RKO (cell line): ENCODE data around the gene CCDC192.
"Not testable (repeated sequence)": the region's sequence is repeated elsewhere in the genome, so short reads cannot be mapped to it uniquely, and the experiment has no call there.

ENCODE experiments used
- DNase-seq: peaks from one replicate; pipeline ENCODE4 v3.0.0-alpha.2; 2016; ENCODE audit warnings: low spot score

CCDC192 gene

DNA sequence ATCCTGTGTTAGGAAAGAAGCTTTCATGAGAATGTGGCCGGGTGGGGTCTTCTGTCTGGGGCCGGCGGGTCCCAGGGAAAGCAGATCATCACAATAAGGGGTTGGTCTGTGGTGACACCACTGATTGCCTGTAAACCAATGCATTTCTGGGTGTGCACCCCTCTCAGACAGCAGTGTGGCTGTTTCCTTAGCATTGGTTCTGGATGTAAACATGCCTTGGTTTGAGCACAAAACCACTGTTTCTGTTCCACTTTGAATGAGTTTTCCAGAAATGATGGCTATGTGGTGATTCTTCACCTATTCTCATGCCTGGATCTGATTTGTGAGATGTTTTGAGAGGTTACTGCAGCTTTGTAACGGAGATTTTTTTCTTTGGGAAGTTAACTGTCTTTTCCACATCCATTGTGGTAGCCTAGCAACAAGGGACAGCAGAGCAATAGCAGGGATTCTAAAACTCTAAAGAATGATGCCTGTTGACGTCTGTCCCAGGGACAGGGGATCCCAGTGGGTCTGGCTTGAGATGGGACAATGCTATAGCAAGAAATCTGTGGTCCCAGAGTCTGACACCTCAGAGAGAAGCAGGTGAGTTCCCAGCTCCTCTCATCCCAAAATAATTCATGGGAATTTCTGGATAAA, at the start of gene CCDC192:
TSS of gene CCDC192 (plus strand) at position 466 of the 636 bp plus-strand sequence. CDS start at position 521, 55 bp downstream.
- DNase-seq: no peak

GRCh38 chr5:127656825-127657224, 46.4 kb upstream of the CCDC192 start:
- no peak for DNase-seq

GRCh38 chr5:127660047-127660733, 43.0 kb upstream of the CCDC192 start:
- DNase-seq: no peak

DNA sequence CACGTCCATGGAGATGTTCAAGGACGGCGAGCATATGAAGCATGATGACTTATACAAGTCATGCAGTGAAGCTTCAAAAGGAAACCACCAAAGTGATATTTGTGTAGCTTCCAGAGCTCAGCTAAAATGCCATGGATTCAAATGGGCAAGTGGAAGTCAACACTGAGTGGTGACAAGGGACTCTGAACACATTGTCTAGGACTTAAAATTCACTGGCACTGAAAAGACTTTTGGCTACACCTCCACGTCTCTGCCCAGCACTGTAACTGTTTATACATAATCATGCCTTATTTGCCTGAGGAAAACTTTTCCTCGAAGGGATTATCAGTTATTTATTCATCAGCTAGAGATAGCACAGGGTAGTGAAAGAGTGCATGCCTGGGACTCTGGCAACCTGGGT, 39.1 kb upstream of the CCDC192 start:
- no peak for DNase-seq

DNA sequence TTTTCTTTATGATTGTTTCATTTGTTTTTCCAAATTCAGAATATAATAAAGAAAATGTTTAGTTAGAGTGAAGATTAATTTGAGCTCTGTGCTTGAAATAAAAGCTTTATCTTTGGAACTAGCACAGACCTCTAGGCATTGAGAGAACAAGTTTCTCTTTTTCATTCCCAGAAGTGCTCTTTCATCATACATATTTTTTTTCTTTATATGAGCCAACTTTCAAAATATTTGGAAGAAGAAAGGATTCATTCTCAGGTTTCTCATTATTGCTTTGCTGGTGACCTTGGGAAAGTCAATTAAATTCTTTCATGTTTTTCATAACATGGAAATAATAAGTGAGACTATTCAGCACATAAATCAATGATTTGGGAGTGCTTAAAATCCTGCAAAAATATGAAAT, 37.5 kb upstream of the CCDC192 start:
- DNase-seq: no peak

DNA sequence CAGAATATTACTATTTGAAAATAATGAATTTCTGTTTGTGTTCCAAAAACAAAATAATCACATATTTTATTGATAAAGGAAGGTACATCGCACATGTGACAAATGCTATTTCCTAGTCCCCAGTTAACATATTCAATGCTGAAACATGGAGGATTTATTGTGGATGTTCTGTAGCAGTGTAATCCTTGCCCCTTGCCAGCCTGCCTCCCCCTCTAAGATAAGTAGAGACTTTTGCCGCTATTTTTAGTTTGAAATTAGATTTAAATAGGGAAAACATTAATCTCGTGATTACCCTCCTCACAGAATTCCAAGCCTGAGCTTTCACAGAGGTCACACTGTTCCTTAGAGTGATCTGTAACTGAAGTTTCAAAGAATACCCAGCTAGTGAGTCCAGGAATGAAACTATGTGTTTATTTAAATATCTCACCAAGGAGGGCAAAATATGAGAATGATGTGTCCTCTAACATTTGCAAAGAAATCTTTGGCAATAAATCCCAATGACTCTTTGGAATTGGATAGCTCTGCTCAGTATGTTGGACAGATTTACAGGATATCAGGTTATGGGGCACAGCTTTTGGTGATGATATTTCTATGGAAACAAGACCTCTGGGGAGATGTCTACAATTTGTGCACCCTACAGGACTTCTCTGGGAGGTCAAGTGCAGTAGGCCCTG, 37.0 kb upstream of the CCDC192 start:
- DNase-seq: no peak

DNA sequence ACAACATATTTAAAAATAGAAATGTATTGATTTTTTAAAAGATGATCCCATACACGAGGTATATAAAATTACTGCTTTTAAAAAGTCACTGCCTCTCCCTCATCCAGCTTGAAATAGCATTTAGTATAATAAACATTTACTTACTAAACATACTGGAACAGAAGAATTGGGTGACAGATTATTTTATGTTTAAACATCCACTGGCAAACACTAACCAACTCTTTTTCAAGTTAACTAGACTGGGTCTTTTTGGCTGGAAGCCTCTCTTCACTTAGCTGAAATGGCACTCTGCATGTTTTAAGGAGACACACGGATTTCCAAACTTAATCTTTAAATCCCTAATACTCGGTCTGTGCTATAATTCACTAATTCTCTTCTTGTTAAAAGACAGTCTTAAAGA, 35.3 kb upstream of the CCDC192 start:
- no peak for DNase-seq

- DNase-seq: no peak
Measured at GRCh38 chr5:127671218-127671617, 32.0 kb upstream of the CCDC192 start.

DNA sequence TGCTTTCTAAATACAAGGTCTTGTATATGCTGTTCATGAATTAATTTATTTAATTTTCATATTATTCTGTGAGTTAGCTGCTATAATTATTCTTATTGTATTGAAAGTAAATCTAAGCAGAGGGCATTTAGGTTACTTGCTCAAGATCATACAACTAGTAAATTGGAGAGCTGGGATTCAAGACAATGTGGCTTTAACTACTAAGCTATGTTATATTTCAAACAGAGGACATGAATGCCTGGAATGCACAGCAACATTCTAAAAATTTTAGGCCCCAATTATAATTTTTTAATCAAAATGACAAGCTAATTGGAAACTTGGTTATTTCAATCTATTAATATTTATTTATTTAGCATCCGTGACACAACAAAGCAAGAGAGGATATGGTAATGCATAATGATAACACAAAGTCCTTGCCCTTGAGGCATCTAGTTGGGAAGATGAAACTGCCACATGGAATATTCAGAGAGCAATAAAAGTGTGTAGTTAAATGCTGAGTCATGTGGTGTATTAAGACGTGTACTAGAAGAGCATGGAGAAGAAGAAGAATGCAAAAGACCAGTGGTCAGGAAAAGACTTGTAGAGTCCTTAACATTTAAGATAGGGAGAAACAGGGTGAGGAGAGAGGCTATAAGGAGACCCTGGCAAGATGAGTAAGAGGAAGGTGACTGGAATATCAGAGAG, 29.9 kb upstream of the CCDC192 start:
- DNase-seq: no peak

GRCh38 chr5:127676951-127677350, 26.2 kb upstream of the CCDC192 start:
- DNase-seq: not testable (repeated sequence)

GRCh38 chr5:127679691-127680330, 23.4 kb upstream of the CCDC192 start:
- not testable (repeated sequence) for DNase-seq

DNA sequence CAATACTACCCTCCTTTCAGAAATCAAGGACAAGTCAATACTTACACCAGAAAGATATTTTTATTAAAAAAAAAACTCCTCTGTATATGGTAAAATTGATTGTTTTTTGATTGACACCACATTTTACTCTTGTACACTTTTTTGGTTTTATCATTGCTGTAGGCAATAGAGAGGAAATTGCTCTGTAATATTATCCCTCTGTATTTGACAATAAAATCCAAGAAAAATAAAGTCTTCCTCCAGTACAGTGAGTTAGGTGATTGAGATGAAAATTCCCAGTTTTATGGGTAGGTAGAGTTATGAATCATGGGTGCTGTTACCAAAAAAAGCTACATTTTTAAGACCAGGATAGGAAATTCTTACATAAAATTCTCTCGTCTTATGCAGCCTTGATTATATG, 22.6 kb upstream of the CCDC192 start:
- no peak for DNase-seq

- DNase-seq: no peak
Measured at GRCh38 chr5:127683008-127683407, 20.2 kb upstream of the CCDC192 start.

- DNase-seq: no peak
Measured at GRCh38 chr5:127684726-127685467, 18.3 kb upstream of the CCDC192 start.

GRCh38 chr5:127685662-127686061, 17.5 kb upstream of the CCDC192 start:
- DNase-seq: no peak

GRCh38 chr5:127686424-127686823, 16.8 kb upstream of the CCDC192 start:
- no peak for DNase-seq

DNA sequence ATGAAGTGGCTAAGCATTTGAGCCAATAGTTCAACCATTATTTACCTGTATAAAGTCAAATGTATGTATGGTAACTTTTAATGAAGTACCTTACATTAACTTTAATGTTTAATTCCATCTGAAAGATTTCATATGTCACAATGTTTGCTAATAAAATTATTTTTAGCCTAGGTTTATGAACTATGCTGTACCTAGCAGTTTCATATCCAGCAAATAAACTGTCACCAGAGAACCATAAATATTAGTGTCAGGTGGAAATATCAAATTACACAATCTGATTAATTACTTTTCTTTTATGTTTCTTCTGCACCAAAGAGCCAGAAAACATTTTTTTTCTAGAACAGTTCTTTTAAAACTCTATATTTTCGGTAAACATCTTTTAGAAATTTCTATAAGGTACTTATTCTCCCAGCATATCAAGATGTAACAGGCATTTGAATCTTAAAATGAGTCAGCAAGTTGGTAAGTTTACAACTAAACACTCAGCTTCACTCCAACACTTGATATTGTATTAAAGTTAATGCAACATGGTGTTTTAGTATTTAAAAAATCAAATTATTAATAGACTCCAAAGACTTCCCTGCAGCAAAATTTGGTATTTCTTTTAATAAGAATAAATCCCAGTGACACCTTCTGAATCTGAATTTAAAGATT, 8.5 kb upstream of the CCDC192 start:
- DNase-seq: no peak

GRCh38 chr5:127695346-127695745, 7.8 kb upstream of the CCDC192 start:
- no peak for DNase-seq

DNA sequence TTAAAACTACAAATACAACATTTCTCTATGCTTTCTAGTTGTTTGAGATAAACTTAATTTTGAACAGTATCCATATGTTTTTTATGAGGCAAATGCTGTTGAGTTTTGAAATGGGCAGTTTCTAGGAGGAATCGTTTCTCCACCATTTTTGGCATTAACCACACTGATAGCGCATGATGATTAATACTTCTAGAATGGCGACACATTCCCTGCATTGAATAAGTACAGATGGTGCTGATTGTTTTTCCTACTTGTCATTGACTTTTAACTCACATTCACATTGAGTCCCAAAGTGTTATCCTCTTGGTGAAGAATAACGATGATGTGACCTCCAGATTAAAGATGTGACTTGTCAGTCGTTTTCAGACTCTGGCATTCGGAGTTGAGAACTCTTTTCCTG, 6.5 kb upstream of the CCDC192 start:
- DNase-seq: no peak

- peak; percentile 6 for DNase-seq
Measured at GRCh38 chr5:127697894-127698600, 5.1 kb upstream of the CCDC192 start.
